Mesenchymal stem cell (in vitro differentiated cells and primary cell): ENCODE results near the gene PRICKLE1.

Experiments used
- DNase-seq: peaks from one replicate; pipeline ENCODE4 v3.0.0-alpha.2; 2013
- H2AFZ ChIP-seq: one replicate; pipeline ENCODE4 v1.6.1; 2013; ENCODE audit warnings: low read depth, mild to moderate bottlenecking, control low read depth, inconsistent platforms, low read length, moderate library complexity
- H2AK5ac ChIP-seq: 2 replicates; pipeline ENCODE4 v1.6.1; 2013; ENCODE audit warnings: low read length, moderate library complexity, mild to moderate bottlenecking, inconsistent platforms; ENCODE audit not compliant: severe bottlenecking
- H2BK120ac ChIP-seq: one replicate; pipeline ENCODE4 v1.6.1; 2013; ENCODE audit warnings: low read depth, mild to moderate bottlenecking, inconsistent platforms, low read length, moderate library complexity
- H2BK12ac ChIP-seq, 2 experiments: one replicate each; pipeline ENCODE4 v1.6.1; 2013; ENCODE audit warnings: inconsistent platforms in 2 of 2, low read length in 2 of 2, mild to moderate bottlenecking in 2 of 2, moderate library complexity in 2 of 2, control low read depth in 1 of 2
- H2BK15ac ChIP-seq: one replicate; pipeline ENCODE4 v1.6.1; 2013; ENCODE audit warnings: mild to moderate bottlenecking, low read depth, inconsistent platforms; ENCODE audit not compliant: poor library complexity, severe bottlenecking
- H2BK5ac ChIP-seq: 2 replicates; pipeline ENCODE4 v1.6.1; 2013; ENCODE audit warnings: low read depth, mild to moderate bottlenecking, low read length, control low read depth, inconsistent platforms; ENCODE audit not compliant: poor library complexity, severe bottlenecking
- H3K14ac ChIP-seq, 2 experiments: one replicate each; pipeline ENCODE4 v1.6.1; 2013; ENCODE audit warnings: inconsistent platforms in 2 of 2, low read length in 2 of 2, control low read depth in 1 of 2, mild to moderate bottlenecking in 1 of 2, moderate library complexity in 1 of 2
- H3K18ac ChIP-seq, 2 experiments: one replicate each; pipeline ENCODE4 v1.6.1; 2013; ENCODE audit warnings: inconsistent platforms in 2 of 2, low read length in 2 of 2, control low read depth in 1 of 2, low read depth in 1 of 2, mild to moderate bottlenecking in 1 of 2
- H3K23ac ChIP-seq, 2 experiments: one replicate each; pipeline ENCODE4 v1.6.1; 2013; ENCODE audit warnings: inconsistent platforms in 2 of 2, low read length in 2 of 2, mild to moderate bottlenecking in 2 of 2, moderate library complexity in 2 of 2, control low read depth in 1 of 2
- H3K27ac ChIP-seq: 2 replicates; pipeline ENCODE4 v1.5.1; 2013; ENCODE audit warnings: mild to moderate bottlenecking, moderate library complexity, low read length, control low read depth, inconsistent platforms; ENCODE audit not compliant: poor library complexity, severe bottlenecking
- H3K27me3 ChIP-seq, 2 experiments: 2 replicates each; pipeline versions ENCODE4 v1.6.1 to v1.7.0; 2013; ENCODE audit warnings: low read length in 2 of 2, mild to moderate bottlenecking in 2 of 2, moderate library complexity in 2 of 2, control low read depth in 1 of 2, inconsistent platforms in 1 of 2; ENCODE audit not compliant: control insufficient read depth in 1 of 2, insufficient read depth in 1 of 2
- H3K36me3 ChIP-seq, 2 experiments: 2 replicates each; pipeline versions ENCODE4 v1.6.1 to v1.7.0; 2013; ENCODE audit warnings: low read length in 2 of 2, control low read depth in 1 of 2, inconsistent platforms in 1 of 2, low read depth in 1 of 2, mild to moderate bottlenecking in 1 of 2; ENCODE audit not compliant: insufficient read depth in 2 of 2, control insufficient read depth in 1 of 2
- H3K4ac ChIP-seq, 2 experiments: one replicate each; pipeline ENCODE4 v1.6.1; 2013; ENCODE audit warnings: inconsistent platforms in 2 of 2, low read length in 2 of 2, mild to moderate bottlenecking in 2 of 2, moderate library complexity in 2 of 2, control low read depth in 1 of 2, low read depth in 1 of 2
- H3K4me1 ChIP-seq: 2 replicates; pipeline ENCODE4 v1.6.1; 2013; ENCODE audit warnings: low read depth, low read length, control low read depth; ENCODE audit not compliant: control insufficient read depth, insufficient read depth
- H3K4me2 ChIP-seq: 2 replicates; pipeline ENCODE4 v1.6.1; 2013; ENCODE audit warnings: low read length, mild to moderate bottlenecking, inconsistent platforms; ENCODE audit not compliant: poor library complexity, severe bottlenecking
- H3K4me3 ChIP-seq, 2 experiments: 2 replicates each; pipeline versions ENCODE4 v1.5.1 to v1.7.0; 2013; ENCODE audit warnings: low read length in 2 of 2, mild to moderate bottlenecking in 2 of 2, control low read depth in 1 of 2, low read depth in 1 of 2; ENCODE audit not compliant: insufficient read depth in 1 of 2
- H3K79me1 ChIP-seq: replicated peaks from 2 replicates; pipeline ENCODE4 v1.6.1; 2013; ENCODE audit warnings: mild to moderate bottlenecking, control low read depth, low read length, inconsistent platforms; ENCODE audit not compliant: poor library complexity, severe bottlenecking
- H3K9ac ChIP-seq: 2 replicates; pipeline ENCODE4 v1.7.0; 2013; ENCODE audit warnings: mild to moderate bottlenecking, low read length, moderate library complexity
- H3K9me3 ChIP-seq: 2 replicates; pipeline ENCODE4 v1.7.0; 2013; ENCODE audit warnings: mild to moderate bottlenecking, low read length; ENCODE audit not compliant: control insufficient read depth
- H4K8ac ChIP-seq: one replicate; pipeline ENCODE4 v1.6.1; 2013; ENCODE audit warnings: inconsistent platforms, mild to moderate bottlenecking, low read length, moderate library complexity
- H4K91ac ChIP-seq: one replicate; pipeline ENCODE4 v1.6.1; 2013; ENCODE audit warnings: mild to moderate bottlenecking, low read length, inconsistent platforms
- WGBS: methylation state at CpG from one replicate; pipeline ENCODE4 v1.1.7; 2013; ENCODE audit warnings: mixed read lengths; 5-methylcytosine and 5-hydroxymethylcytosine counted together

The PRICKLE1 gene

GRCh38 chr12:42560977-42561376 is 28.6 kb downstream of the PRICKLE1 start:
- DNase-seq, result no peak
- Histone ChIP-seq H2BK5ac (no peak overlapping the region), H3K4me1 (peaks cover 15% of the 10 kb centered on the region), H3K9ac (no peak overlapping the region), H3K4ac (no peak overlapping the region), H4K8ac (no peak overlapping the region), H3K79me1 (peaks cover 8% of the 10 kb centered on the region), H3K9me3 (no peaks in the 10 kb centered on the region), H3K18ac (no peak overlapping the region), H3K23ac (no peak overlapping the region), H3K27me3 (no peaks in the 10 kb centered on the region), H2BK12ac (no peak overlapping the region), H2BK15ac (no peak overlapping the region), H2AK5ac (no peak overlapping the region), H3K36me3 (peaks cover 15 to 28% of the 10 kb centered on the region in 2 experiments), H3K4me3 (no peak overlapping the region), H2AFZ (no peak overlapping the region), H4K91ac (no peak overlapping the region), H3K4me2 (no peak overlapping the region), H3K14ac (no peak overlapping the region), H2BK120ac (no peak overlapping the region), H3K27ac (no peak overlapping the region)
- WGBS, result no CpG with 5 or more reads among the region's 1 CpG

GRCh38 chr12:42557586-42558172 is 31.9 kb downstream of the PRICKLE1 start:
- 95% methylated on average over 3 of the region's 3 CpGs for WGBS
- Histone ChIP-seq H2BK12ac (no peak overlapping the region), H2BK120ac (no peak overlapping the region), H3K4me2 (no peak overlapping the region), H3K4ac (no peak overlapping the region), H3K4me1 (peaks cover 8% of the 10 kb centered on the region), H2BK5ac (no peak overlapping the region), H2AFZ (no peak overlapping the region), H3K27ac (no peak overlapping the region), H3K79me1 (peaks cover 8% of the 10 kb centered on the region), H2BK15ac (no peak overlapping the region), H2AK5ac (no peak overlapping the region), H3K18ac (no peak overlapping the region), H3K27me3 (no peaks in the 10 kb centered on the region), H3K14ac (no peak overlapping the region), H4K8ac (no peak overlapping the region), H3K9ac (no peak overlapping the region), H3K36me3 (peaks cover 12 to 22% of the 10 kb centered on the region in 2 experiments), H3K9me3 (no peaks in the 10 kb centered on the region), H3K23ac (no peak overlapping the region), H3K4me3 (no peak overlapping the region), H4K91ac (no peak overlapping the region)
- no peak for DNase-seq

DNA sequence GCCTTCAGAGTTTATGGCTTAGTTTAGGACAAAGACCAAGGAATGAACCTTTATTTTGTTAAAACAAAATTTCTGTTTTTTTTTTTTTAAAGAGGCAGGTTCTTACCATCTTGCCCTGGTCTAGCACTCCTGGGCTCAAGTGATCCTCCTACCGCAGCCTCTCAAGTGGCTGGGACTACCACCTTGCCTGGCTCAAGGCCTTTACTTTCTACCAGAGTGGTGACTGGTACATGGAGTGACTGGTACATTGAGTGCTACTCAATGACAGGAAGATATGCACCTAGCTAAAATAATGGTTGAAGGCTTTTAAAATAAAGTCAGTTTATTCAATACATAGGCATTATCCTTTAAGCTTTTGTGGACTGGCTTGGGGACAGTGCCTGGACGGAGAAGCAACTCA is 32.6 kb downstream of the PRICKLE1 start:
- no peak overlapping the region for H3K4me2 ChIP-seq
- H3K4me1 ChIP-seq, result peaks cover 6% of the 10 kb centered on the region
- 100% methylated on average over 2 of the region's 2 CpGs for WGBS
- H3K9ac ChIP-seq, result no peak overlapping the region
- no peak overlapping the region for H4K91ac ChIP-seq
- no peak for DNase-seq
- H2AFZ ChIP-seq, result no peak overlapping the region
- no peak overlapping the region for H3K4ac ChIP-seq
- H3K79me1 ChIP-seq, result peaks cover 10% of the 10 kb centered on the region
- H2BK15ac ChIP-seq, result no peak overlapping the region
- no peak overlapping the region for H4K8ac ChIP-seq
- H3K18ac ChIP-seq, result no peak overlapping the region
- H2AK5ac ChIP-seq, result no peak overlapping the region
- H3K36me3 ChIP-seq, result peaks cover 13 to 22% of the 10 kb centered on the region in 2 experiments
- no peak overlapping the region for H3K23ac ChIP-seq
- H3K9me3 ChIP-seq, result no peaks in the 10 kb centered on the region
- H2BK5ac ChIP-seq, result no peak overlapping the region
- no peak overlapping the region for H2BK120ac ChIP-seq
- no peak overlapping the region for H3K4me3 ChIP-seq
- no peak overlapping the region for H3K14ac ChIP-seq
- no peak overlapping the region for H2BK12ac ChIP-seq
- H3K27me3 ChIP-seq, result no peaks in the 10 kb centered on the region
- H3K27ac ChIP-seq, result no peak overlapping the region

- no peak overlapping the region for H4K91ac ChIP-seq
- no peak overlapping the region for H2BK12ac ChIP-seq
Measured at GRCh38 chr12:42552822-42553221, 36.7 kb downstream of the PRICKLE1 start.

More at GRCh38 chr12:42552822-42553221, 36.7 kb downstream of the PRICKLE1 start:
- DNase-seq, result no peak
- Histone ChIP-seq H3K27me3 (no peaks in the 10 kb centered on the region), H3K4me1 (peaks cover 2% of the 10 kb centered on the region), H3K9ac (no peak overlapping the region), H4K8ac (no peak overlapping the region), H3K27ac (no peak overlapping the region), H3K4me2 (no peak overlapping the region), H2AK5ac (no peak overlapping the region), H3K14ac (no peak overlapping the region), H2BK5ac (no peak overlapping the region), H2BK15ac (no peak overlapping the region), H3K4me3 (no peak overlapping the region), H3K79me1 (peaks cover 16% of the 10 kb centered on the region), H3K18ac (no peak overlapping the region), H2AFZ (no peak overlapping the region), H3K23ac (no peak overlapping the region), H3K4ac (no peak overlapping the region), H2BK120ac (no peak overlapping the region), H3K9me3 (no peaks in the 10 kb centered on the region), H3K36me3 (peaks cover 22 to 41% of the 10 kb centered on the region in 2 experiments)
- WGBS, result 71% methylated on average over 17 of the region's 17 CpGs
